ENCODE measurements around the gene SEMA4G. TPM values are rescaled to one million over a fixed set of nuclear protein-coding genes. Genes with fewer than 3 reads are reported as not detected.

SEMA4G gene
- total and polyA plus RNA-seq, 2 of the 13 experiments (the other 11 are each of a cell fraction or from before 2014, with no cell fraction given): 46.2 to 207 TPM

GRCh38 chr10:100970914-100971811, 1.9 kb downstream of the SEMA4G start (continued):
- TF ChIP-seq PAXIP1 (CRISPR knock-in tag; conservative IDR thresholded peaks at IDR 0.05) (peak; percentile 99), MBD4 (IDR thresholded peaks at IDR 0.05; ENCODE audit: borderline replicate concordance, low read length) (no peak), ZNF543 (CRISPR knock-in tag; IDR thresholded peaks at IDR 0.05) (0 out of 2 replicates have a peak, but pooled peaks have one; percentile 66), ZNF547 (CRISPR knock-in tag; IDR thresholded peaks at IDR 0.05) (no peak; the same call in 1 of the 2 replicates), ATRX (CRISPR knock-in tag; IDR thresholded peaks at IDR 0.05; ENCODE audit: borderline replicate concordance) (no peak), AGO2 (optimal IDR thresholded peaks at IDR 0.05; ENCODE audit: low read depth, low read length) (no peak), ZNF33B (CRISPR knock-in tag; IDR thresholded peaks at IDR 0.05) (no peak), HNRNPUL1 (IDR thresholded peaks at IDR 0.05; ENCODE audit: low read depth, low read length) (0 out of 2 replicates have a peak, but pooled peaks have one; percentile 58), HNF4A (CRISPR knock-in tag; IDR thresholded peaks at IDR 0.05) (peak; percentile 92), U2AF2 (IDR thresholded peaks at IDR 0.05; ENCODE audit: low read depth, low read length) (no peak), HNF4G (IDR thresholded peaks at IDR 0.05; ENCODE audit: borderline replicate concordance, low read depth, low read length) (peak; percentile 91), HNF4G (CRISPR knock-in tag; IDR thresholded peaks at IDR 0.05; ENCODE audit: borderline replicate concordance, low read depth) (peak; percentile 79; the same call in 1 of the 2 replicates), ZNF468 (CRISPR knock-in tag; IDR thresholded peaks at IDR 0.05) (no peak), RFXANK (CRISPR knock-in tag; IDR thresholded peaks at IDR 0.05) (no peak), ZFAT (CRISPR knock-in tag; conservative IDR thresholded peaks at IDR 0.05) (no peak), GMEB2 (CRISPR knock-in tag; IDR thresholded peaks at IDR 0.05; ENCODE audit: low read depth) (no peak), HNF1A (IDR thresholded peaks at IDR 0.05; ENCODE audit: low read depth) (peak; percentile 97), HNF1A (CRISPR knock-in tag; IDR thresholded peaks at IDR 0.05; ENCODE audit: borderline replicate concordance) (peak; percentile 98), RXRB (CRISPR knock-in tag; IDR thresholded peaks at IDR 0.05; ENCODE audit: borderline replicate concordance) (peak; percentile 95)
- TF ChIP-seq, protein P1, sequence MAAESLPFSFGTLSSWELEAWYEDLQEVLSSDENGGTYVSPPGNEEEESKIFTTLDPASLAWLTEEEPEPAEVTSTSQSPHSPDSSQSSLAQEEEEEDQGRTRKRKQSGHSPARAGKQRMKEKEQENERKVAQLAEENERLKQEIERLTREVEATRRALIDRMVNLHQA (CRISPR knock-in tag; IDR thresholded peaks at IDR 0.05): no peak
